CD4-positive, alpha-beta T cell treated with Interleukin-6 at 100 ng/mL for 8 hours (primary cell): Measurements from ENCODE around the gene CYP17A1.
"Not testable (repeated sequence)": the region's sequence is repeated elsewhere in the genome, so short reads cannot be mapped to it uniquely, and the experiment has no call there.

Source experiments
- DNase-seq: peaks from one replicate; pipeline ENCODE4 v3.0.0-alpha.2; 2020; ENCODE audit warnings: mixed read lengths, low spot score

CYP17A1 gene

GRCh38 chr10:102837230-102837721, at the start of gene CYP17A1:
TSS of gene CYP17A1 (minus strand) at chr10:102837413. CDS start at chr10:102837361, 52 bp downstream.
- DNase-seq = no peak

- DNase-seq = no peak
These were observed 43.0 kb upstream of the CYP17A1 start for GRCh38 chr10:102880256-102880655.

- no peak for DNase-seq
These were observed 41.4 kb upstream of the CYP17A1 start for GRCh38 chr10:102878629-102879028.

- no peak for DNase-seq
These were observed 39.5 kb upstream of the CYP17A1 start for GRCh38 chr10:102876747-102877153.

GRCh38 chr10:102872163-102872562, 35.0 kb upstream of the CYP17A1 start:
- DNase-seq = no peak

- no peak for DNase-seq
These were observed 33.0 kb upstream of the CYP17A1 start for GRCh38 chr10:102870221-102870620.

GRCh38 chr10:102869258-102870198, 32.3 kb upstream of the CYP17A1 start, which contains the start of gene AS3MT:
TSS of gene AS3MT (plus strand) at chr10:102869470. CDS start at chr10:102869593, 123 bp downstream.
- DNase-seq = no peak

- DNase-seq = no peak
These were observed 31.7 kb upstream of the CYP17A1 start for GRCh38 chr10:102868911-102869257.

GRCh38 chr10:102865620-102866019, 28.4 kb upstream of the CYP17A1 start:
- DNase-seq = no peak

GRCh38 chr10:102863660-102864059, 26.4 kb upstream of the CYP17A1 start:
- DNase-seq = no peak

- DNase-seq = no peak
These were observed 22.7 kb upstream of the CYP17A1 start for GRCh38 chr10:102859911-102860310.

GRCh38 chr10:102856758-102857424, 19.7 kb upstream of the CYP17A1 start:
- no peak for DNase-seq

GRCh38 chr10:102855731-102856436, 18.7 kb upstream of the CYP17A1 start:
- DNase-seq = not testable (repeated sequence)

GRCh38 chr10:102853237-102853636, 16.0 kb upstream of the CYP17A1 start:
- not testable (repeated sequence) for DNase-seq

- no peak for DNase-seq
These were observed 12.9 kb upstream of the CYP17A1 start for GRCh38 chr10:102850025-102850518.

GRCh38 chr10:102845352-102845902, 8.2 kb upstream of the CYP17A1 start:
- no peak for DNase-seq

- DNase-seq = not testable (repeated sequence)
These were observed 7.1 kb upstream of the CYP17A1 start for GRCh38 chr10:102844190-102844776.

- not testable (repeated sequence) for DNase-seq
These were observed 5.9 kb upstream of the CYP17A1 start for GRCh38 chr10:102843139-102843538.

- no peak for DNase-seq
These were observed 4.7 kb upstream of the CYP17A1 start for GRCh38 chr10:102841827-102842345.

GRCh38 chr10:102838276-102838927, 1.2 kb upstream of the CYP17A1 start:
- DNase-seq = not testable (repeated sequence)
